GM10266 (cell line): Measurements from ENCODE around the gene TBXA2R.
A peak's percentile ranks its signal among the peaks of the same experiment; 100 is the strongest.

ENCODE experiments used
- DNase-seq: peaks from one replicate; pipeline ENCODE4 v3.0.0; 2012; ENCODE audit errors: extremely low spot score
- CTCF ChIP-seq: IDR thresholded peaks from 2 replicates; pipeline ENCODE4 v1.5.1; 2012; ENCODE audit warnings: mild to moderate bottlenecking, low read depth; ENCODE audit not compliant: control insufficient read depth, insufficient read depth; ENCODE audit errors: missing control alignments

The TBXA2R gene

GRCh38 chr19:3608079-3608641 lies 1.5 kb upstream of the TBXA2R start:
- no peak for TF ChIP-seq CTCF
- DNase-seq = no peak

- TF ChIP-seq CTCF = no peak
- DNase-seq = no peak
Observed at GRCh38 chr19:3607303-3608078, 816 bp upstream of the TBXA2R start.

GRCh38 chr19:3606174-3606689 lies 443 bp downstream of the TBXA2R start:
- TF ChIP-seq CTCF = no peak
- no peak for DNase-seq

GRCh38 chr19:3605770-3606169 lies 905 bp downstream of the TBXA2R start:
- no peak for DNase-seq
- TF ChIP-seq CTCF = no peak

GRCh38 chr19:3605361-3605760 lies 1.3 kb downstream of the TBXA2R start:
- no peak for DNase-seq
- no peak for TF ChIP-seq CTCF

- peak; percentile 85 for DNase-seq
- TF ChIP-seq CTCF = no peak
Observed at GRCh38 chr19:3604987-3605343, 1.7 kb downstream of the TBXA2R start.
